PFSK-1 (cell line): Measurements from ENCODE around the gene NFE2.

ENCODE experiments used
- POLR2AphosphoS5 ChIP-seq: IDR thresholded peaks from 2 replicates; pipeline ENCODE4 v1.6.1; 2012; ENCODE audit warnings: low read depth, mild to moderate bottlenecking, control low read depth, low read length, moderate library complexity
- REST ChIP-seq, 2 experiments: IDR thresholded peaks; 2 replicates each; pipeline versions ENCODE4 v1.6.1 to v1.8.0; 2011 to 2012; ENCODE audit warnings: low read depth in 2 of 2, low read length in 2 of 2, control low read depth in 1 of 2, inconsistent platforms in 1 of 2, mild to moderate bottlenecking in 1 of 2, moderate library complexity in 1 of 2; ENCODE audit not compliant: insufficient read depth in 1 of 2

- TF ChIP-seq POLR2AphosphoS5, result no peak
- no peak for TF ChIP-seq REST (IDR thresholded peaks at IDR 0.05; ENCODE audit: insufficient read depth in 1 of 2, low read depth in 2 of 2, low read length in 2 of 2)
Observed at GRCh38 chr12:54251667-54252284, 49.0 kb downstream of the NFE2 start.
